Liver (tissue), 9 donors: Measurements from ENCODE around the gene MT1M. TPM values are rescaled to one million over a fixed set of nuclear protein-coding genes. Genes with fewer than 3 reads are reported as not detected.
A peak's percentile ranks its signal among the peaks of the same experiment; 100 is the strongest.

Source experiments
- DNase-seq: peaks from one replicate; pipeline ENCODE4 v3.0.0-alpha.2; 2017; ENCODE audit warnings: low spot score
- H3K27ac ChIP-seq, 2 donors: one replicate each; pipeline ENCODE4 v1.7.0; 2013; ENCODE audit warnings: inconsistent platforms in 2 of 2, low read length in 2 of 2, control low read depth in 1 of 2, low read depth in 1 of 2, mild to moderate bottlenecking in 1 of 2
- H3K27me3 ChIP-seq, 4 donors: one replicate each; pipeline versions ENCODE4 v1.6.1 to v1.7.0; 2013; ENCODE audit warnings: low read length in 3 of 4, inconsistent platforms in 1 of 4, mild to moderate bottlenecking in 1 of 4, moderate library complexity in 1 of 4; ENCODE audit not compliant: control insufficient read depth in 4 of 4, insufficient read depth in 4 of 4
- H3K36me3 ChIP-seq, 4 donors: one replicate each; pipeline versions ENCODE4 v1.6.1 to v1.7.0; 2013; ENCODE audit warnings: low read length in 3 of 4, mild to moderate bottlenecking in 3 of 4, low read depth in 1 of 4, moderate library complexity in 1 of 4; ENCODE audit not compliant: control insufficient read depth in 4 of 4, insufficient read depth in 3 of 4
- H3K4me1 ChIP-seq, 4 donors: one replicate each; pipeline versions ENCODE4 v1.6.1 to v1.7.0; 2013; ENCODE audit warnings: low read length in 3 of 4, mild to moderate bottlenecking in 3 of 4, moderate library complexity in 1 of 4; ENCODE audit not compliant: control insufficient read depth in 4 of 4, insufficient read depth in 4 of 4
- H3K4me3 ChIP-seq, 3 donors: one replicate each; pipeline versions ENCODE4 v1.6.1 to v1.7.0; 2013; ENCODE audit warnings: low read length in 3 of 3, control low read depth in 1 of 3, low read depth in 1 of 3, mild to moderate bottlenecking in 1 of 3
- H3K9ac ChIP-seq, 2 donors: one replicate each; pipeline ENCODE4 v1.7.0; 2013; ENCODE audit warnings: low read length in 2 of 2, mild to moderate bottlenecking in 2 of 2, moderate library complexity in 2 of 2, control low read depth in 1 of 2, low read depth in 1 of 2
- H3K9me3 ChIP-seq, 4 donors: one replicate each; pipeline versions ENCODE4 v1.6.1 to v1.7.0; 2013; ENCODE audit warnings: low read length in 3 of 4; ENCODE audit not compliant: control insufficient read depth in 4 of 4
- EGR1 ChIP-seq, 2 donors: IDR thresholded peaks; 2 replicates each; pipeline ENCODE4 v1.6.1; 2016 to 2018; ENCODE audit warnings: antibody characterized with exemption in 2 of 2, low read depth in 2 of 2
- FOXA1 ChIP-seq: IDR thresholded peaks from 2 replicates; pipeline ENCODE4 v1.6.1; 2016; ENCODE audit warnings: antibody characterized with exemption
- FOXA2 ChIP-seq: IDR thresholded peaks from 2 replicates; pipeline ENCODE4 v1.6.1; 2016; ENCODE audit warnings: antibody characterized with exemption
- GABPA ChIP-seq, 2 donors: IDR thresholded peaks in 1 of 2; conservative IDR thresholded peaks in 1 of 2; 2 replicates each; pipeline ENCODE4 v1.6.1; 2016; ENCODE audit warnings: antibody characterized with exemption in 2 of 2, mild to moderate bottlenecking in 1 of 2, moderate library complexity in 1 of 2
- HNF4A ChIP-seq, 2 donors: conservative IDR thresholded peaks; 2 replicates each; pipeline ENCODE4 v1.6.1; 2016; ENCODE audit warnings: antibody characterized with exemption in 2 of 2, mild to moderate bottlenecking in 2 of 2
- HNF4G ChIP-seq: IDR thresholded peaks from 2 replicates; pipeline ENCODE4 v1.6.1; 2016; ENCODE audit warnings: antibody characterized with exemption
- JUND ChIP-seq, 2 donors: IDR thresholded peaks; 2 replicates each; pipeline ENCODE4 v1.6.1; 2016; ENCODE audit warnings: antibody characterized with exemption in 2 of 2
- NR2F2 ChIP-seq: IDR thresholded peaks from 2 replicates; pipeline ENCODE4 v1.6.1; 2016; ENCODE audit warnings: antibody characterized with exemption
- RAD21 ChIP-seq, 2 donors: IDR thresholded peaks; 2 replicates each; pipeline ENCODE4 v1.6.1; 2016; ENCODE audit warnings: antibody characterized with exemption in 2 of 2, mild to moderate bottlenecking in 2 of 2
- RXRA ChIP-seq, 2 donors: IDR thresholded peaks; 2 replicates each; pipeline ENCODE4 v1.6.1; 2017 to 2018; ENCODE audit warnings: antibody characterized with exemption in 2 of 2, mild to moderate bottlenecking in 1 of 2
- SP1 ChIP-seq: IDR thresholded peaks from 2 replicates; pipeline ENCODE4 v1.6.1; 2018; ENCODE audit warnings: antibody characterized with exemption, mild to moderate bottlenecking
- YY1 ChIP-seq: IDR thresholded peaks from 2 replicates; pipeline ENCODE4 v1.6.1; 2016; ENCODE audit warnings: antibody characterized with exemption, mild to moderate bottlenecking
- ZBTB33 ChIP-seq: IDR thresholded peaks from 2 replicates; pipeline ENCODE4 v1.6.1; 2016; ENCODE audit warnings: antibody characterized with exemption
- WGBS: extraction: QIAGEN DNeasy Blood & Tissue Kit; methylation state at CpG from one replicate; pipeline ENCODE4 v1.1.7; 2013; 5-methylcytosine and 5-hydroxymethylcytosine counted together
- polyA plus RNA-seq, 2 donors: library from polyadenylated mRNA; stranded (reverse) in 1 of 2; unstranded in 1 of 2; fragments of 200-250 nt in 1 of 2; fragments of >200 nt in 1 of 2; fragmentation: Nextera tagmentation in 1 of 2; extraction: Ambion mirVana in 1 of 2; gene quantifications; one replicate each; pipeline versions ENCODE4 v1.2.1 to v1.2.3, GENCODE V29; 2013 to 2015
- total RNA-seq, 2 donors: library from RNA; depleted of rRNA; stranded (reverse); fragments of >200 nt; gene quantifications; one replicate each; pipeline ENCODE4 v1.2.3, GENCODE V29; 2014
- TF ChIP-seq, protein P1 (sequence below): fragments of 150-350 bp; IDR thresholded peaks from 2 replicates; pipeline ENCODE4 v1.5.1; 2017; ENCODE audit warnings: improper control_type of control experiment, low read depth, low read length; ENCODE audit not compliant: missing input control
- TF ChIP-seq, protein P2 (sequence below): IDR thresholded peaks from 2 replicates; pipeline ENCODE4 v1.6.1; 2016; ENCODE audit warnings: antibody characterized with exemption, mild to moderate bottlenecking
- TF ChIP-seq, protein P3 (sequence below): IDR thresholded peaks from 2 replicates; pipeline ENCODE4 v1.6.1; 2016; ENCODE audit warnings: antibody characterized with exemption
- donor health status: healthy.
- donor health status: healthy.
- donor health status: healthy.
- donor health status: healthy.
- donor health status: healthy.

Gene MT1M
- total and polyA plus RNA-seq, 4 donors, result 20.4 to 343 (median 194) TPM

GRCh38 chr16:56613706-56614105, 18.8 kb upstream of the MT1M start:
- Histone ChIP-seq H3K27ac (no peak overlapping the region), H3K4me3 (no peak overlapping the region), H3K27me3 (no peaks in the 10 kb centered on the region), H3K4me1 (peaks cover 0 to 32% (median 16%) of the 10 kb centered on the region in 4 donors), H3K9me3 (no peaks in the 10 kb centered on the region), H3K36me3 (no peaks in the 10 kb centered on the region), H3K9ac (no peak overlapping the region)
- DNase-seq, result no peak
- TF ChIP-seq FOXA1 (no peak), JUND (IDR thresholded peaks at IDR 0.05) (no peak), GABPA (IDR thresholded peaks at IDR 0.05 in 1 of 2, conservative IDR thresholded peaks at IDR 0.05 in 1 of 2) (no peak), HNF4A (conservative IDR thresholded peaks at IDR 0.05) (no peak), RAD21 (IDR thresholded peaks at IDR 0.05) (no peak), RXRA (IDR thresholded peaks at IDR 0.05) (no peak), HNF4G (no peak), NR2F2 (no peak)
- TF ChIP-seq, protein P1, sequence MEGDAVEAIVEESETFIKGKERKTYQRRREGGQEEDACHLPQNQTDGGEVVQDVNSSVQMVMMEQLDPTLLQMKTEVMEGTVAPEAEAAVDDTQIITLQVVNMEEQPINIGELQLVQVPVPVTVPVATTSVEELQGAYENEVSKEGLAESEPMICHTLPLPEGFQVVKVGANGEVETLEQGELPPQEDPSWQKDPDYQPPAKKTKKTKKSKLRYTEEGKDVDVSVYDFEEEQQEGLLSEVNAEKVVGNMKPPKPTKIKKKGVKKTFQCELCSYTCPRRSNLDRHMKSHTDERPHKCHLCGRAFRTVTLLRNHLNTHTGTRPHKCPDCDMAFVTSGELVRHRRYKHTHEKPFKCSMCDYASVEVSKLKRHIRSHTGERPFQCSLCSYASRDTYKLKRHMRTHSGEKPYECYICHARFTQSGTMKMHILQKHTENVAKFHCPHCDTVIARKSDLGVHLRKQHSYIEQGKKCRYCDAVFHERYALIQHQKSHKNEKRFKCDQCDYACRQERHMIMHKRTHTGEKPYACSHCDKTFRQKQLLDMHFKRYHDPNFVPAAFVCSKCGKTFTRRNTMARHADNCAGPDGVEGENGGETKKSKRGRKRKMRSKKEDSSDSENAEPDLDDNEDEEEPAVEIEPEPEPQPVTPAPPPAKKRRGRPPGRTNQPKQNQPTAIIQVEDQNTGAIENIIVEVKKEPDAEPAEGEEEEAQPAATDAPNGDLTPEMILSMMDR, result no peak
- TF ChIP-seq, protein P2, sequence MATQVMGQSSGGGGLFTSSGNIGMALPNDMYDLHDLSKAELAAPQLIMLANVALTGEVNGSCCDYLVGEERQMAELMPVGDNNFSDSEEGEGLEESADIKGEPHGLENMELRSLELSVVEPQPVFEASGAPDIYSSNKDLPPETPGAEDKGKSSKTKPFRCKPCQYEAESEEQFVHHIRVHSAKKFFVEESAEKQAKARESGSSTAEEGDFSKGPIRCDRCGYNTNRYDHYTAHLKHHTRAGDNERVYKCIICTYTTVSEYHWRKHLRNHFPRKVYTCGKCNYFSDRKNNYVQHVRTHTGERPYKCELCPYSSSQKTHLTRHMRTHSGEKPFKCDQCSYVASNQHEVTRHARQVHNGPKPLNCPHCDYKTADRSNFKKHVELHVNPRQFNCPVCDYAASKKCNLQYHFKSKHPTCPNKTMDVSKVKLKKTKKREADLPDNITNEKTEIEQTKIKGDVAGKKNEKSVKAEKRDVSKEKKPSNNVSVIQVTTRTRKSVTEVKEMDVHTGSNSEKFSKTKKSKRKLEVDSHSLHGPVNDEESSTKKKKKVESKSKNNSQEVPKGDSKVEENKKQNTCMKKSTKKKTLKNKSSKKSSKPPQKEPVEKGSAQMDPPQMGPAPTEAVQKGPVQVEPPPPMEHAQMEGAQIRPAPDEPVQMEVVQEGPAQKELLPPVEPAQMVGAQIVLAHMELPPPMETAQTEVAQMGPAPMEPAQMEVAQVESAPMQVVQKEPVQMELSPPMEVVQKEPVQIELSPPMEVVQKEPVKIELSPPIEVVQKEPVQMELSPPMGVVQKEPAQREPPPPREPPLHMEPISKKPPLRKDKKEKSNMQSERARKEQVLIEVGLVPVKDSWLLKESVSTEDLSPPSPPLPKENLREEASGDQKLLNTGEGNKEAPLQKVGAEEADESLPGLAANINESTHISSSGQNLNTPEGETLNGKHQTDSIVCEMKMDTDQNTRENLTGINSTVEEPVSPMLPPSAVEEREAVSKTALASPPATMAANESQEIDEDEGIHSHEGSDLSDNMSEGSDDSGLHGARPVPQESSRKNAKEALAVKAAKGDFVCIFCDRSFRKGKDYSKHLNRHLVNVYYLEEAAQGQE, result no peak

DNA sequence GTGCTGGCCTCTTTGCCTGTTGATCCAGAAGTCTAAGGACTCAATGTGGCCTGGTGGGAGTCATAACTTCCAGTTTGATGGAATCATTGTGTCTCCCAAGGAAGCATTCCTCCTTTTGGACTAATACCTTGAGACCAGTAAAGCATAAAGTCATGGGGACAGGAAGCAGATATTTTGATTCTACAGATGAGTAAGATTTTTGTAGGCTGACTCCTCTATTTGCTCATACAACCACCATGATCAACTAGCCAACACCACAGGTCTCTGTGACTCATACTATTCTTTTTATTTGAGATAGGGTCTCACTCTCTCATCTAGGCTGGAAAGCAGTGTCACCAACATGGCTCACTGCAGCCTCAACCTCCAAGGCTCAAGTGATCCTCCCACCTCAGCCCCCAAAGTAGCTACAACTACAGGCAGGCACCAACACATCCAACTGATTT, 17.9 kb upstream of the MT1M start:
- no peaks in the 10 kb centered on the region for H3K9me3 ChIP-seq
- peaks cover 0 to 34% (median 16%) of the 10 kb centered on the region in 4 donors for H3K4me1 ChIP-seq

GRCh38 chr16:56615353-56615752, 17.1 kb upstream of the MT1M start:
- Histone ChIP-seq H3K9me3 (no peaks in the 10 kb centered on the region), H3K27ac (no peak overlapping the region), H3K27me3 (no peaks in the 10 kb centered on the region), H3K4me3 (no peak overlapping the region), H3K36me3 (no peaks in the 10 kb centered on the region), H3K4me1 (peaks cover 0 to 31% (median 16%) of the 10 kb centered on the region in 4 donors), H3K9ac (no peak overlapping the region)
- no peak for DNase-seq
- WGBS, result 89% methylated on average over 3 of the region's 3 CpGs
- TF ChIP-seq RXRA (IDR thresholded peaks at IDR 0.05), result no peak
- TF ChIP-seq YY1, result no peak
- TF ChIP-seq, protein P2, result no peak
- TF ChIP-seq FOXA2, result no peak
- no peak for TF ChIP-seq HNF4A (conservative IDR thresholded peaks at IDR 0.05)
- TF ChIP-seq, protein P3, sequence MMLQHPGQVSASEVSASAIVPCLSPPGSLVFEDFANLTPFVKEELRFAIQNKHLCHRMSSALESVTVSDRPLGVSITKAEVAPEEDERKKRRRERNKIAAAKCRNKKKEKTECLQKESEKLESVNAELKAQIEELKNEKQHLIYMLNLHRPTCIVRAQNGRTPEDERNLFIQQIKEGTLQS, result no peak
- no peak for TF ChIP-seq GABPA (IDR thresholded peaks at IDR 0.05 in 1 of 2, conservative IDR thresholded peaks at IDR 0.05 in 1 of 2)
- TF ChIP-seq HNF4G, result no peak
- no peak for TF ChIP-seq SP1
- no peak for TF ChIP-seq ZBTB33
- TF ChIP-seq EGR1 (IDR thresholded peaks at IDR 0.05; ENCODE audit: low read depth in 2 of 2), result no peak
- TF ChIP-seq NR2F2, result no peak

More for the DNA sequence above, 17.9 kb upstream of the MT1M start:
- no peak overlapping the region for H3K4me3 ChIP-seq
- peak overlapping the region in 1 of 2 donors; percentile 22 for H3K27ac ChIP-seq
- H3K27me3 ChIP-seq, result no peaks in the 10 kb centered on the region
- DNase-seq, result no peak
- H3K9ac ChIP-seq, result no peak overlapping the region
- TF ChIP-seq FOXA2, result no peak
- no peak for TF ChIP-seq SP1
- H3K36me3 ChIP-seq, result no peaks in the 10 kb centered on the region
